ENCODE measurements around the gene F13A1. TPM values are rescaled to one million over a fixed set of nuclear protein-coding genes. Genes with fewer than 3 reads are reported as not detected.

The F13A1 gene
- 0.51 TPM for polyA plus RNA-seq (2013, experiment 1 of 2; ENCODE audit: insufficient read length)
- 0.36 TPM for polyA plus RNA-seq (2013, experiment 2 of 2; ENCODE audit: insufficient read length)

- no peak for DNase-seq
These were observed at the start of gene F13A1 for GRCh38 chr6:6319952-6320811. F13A1 (minus strand) TSS chr6:6320662; CDS start chr6:6318664, 1,998 bp downstream.

GRCh38 chr6:6368684-6369052, 48.2 kb upstream of the F13A1 start:
- DNase-seq: no peak

GRCh38 chr6:6368040-6368683, 47.7 kb upstream of the F13A1 start:
- no peak for DNase-seq

DNA sequence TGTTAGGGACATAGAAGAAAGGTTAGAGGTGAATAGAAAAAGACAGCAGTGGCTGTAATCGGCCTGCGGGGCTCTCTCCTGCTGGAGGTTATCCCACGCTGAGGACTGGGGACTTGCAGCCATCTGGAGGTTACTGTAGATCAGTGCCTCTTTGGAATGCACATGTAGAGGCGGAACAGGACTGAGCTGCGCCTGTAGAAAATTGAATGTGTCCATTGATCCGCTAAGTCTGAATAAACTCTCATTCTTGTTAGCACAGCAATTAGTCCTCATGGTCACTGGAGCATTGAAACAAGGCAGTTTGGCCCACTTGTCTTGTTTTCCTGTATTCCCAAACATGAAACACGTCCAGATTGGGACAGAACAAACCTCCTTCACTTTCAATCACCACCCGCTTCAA, 46.3 kb upstream of the F13A1 start:
- DNase-seq: no peak

DNA sequence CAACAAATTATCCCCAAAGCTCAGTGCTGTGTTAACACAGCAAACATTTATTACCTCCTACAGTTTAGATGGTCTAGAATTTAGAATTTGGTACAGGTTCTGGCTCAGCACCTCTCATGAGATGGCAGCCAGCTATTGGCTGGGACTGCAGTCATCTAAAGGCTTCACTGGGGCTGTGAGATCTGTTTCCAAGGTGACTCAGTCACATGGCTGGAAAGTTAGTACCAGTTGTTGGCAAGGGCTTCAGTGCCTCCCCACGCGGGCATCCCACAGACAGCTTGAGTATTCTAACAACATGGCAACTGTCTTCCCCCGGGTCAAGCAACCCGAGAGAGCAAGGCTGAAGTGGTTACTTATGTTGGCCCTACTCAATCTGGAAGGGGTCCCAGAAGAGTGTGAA, 44.8 kb upstream of the F13A1 start:
- no peak for DNase-seq

DNA sequence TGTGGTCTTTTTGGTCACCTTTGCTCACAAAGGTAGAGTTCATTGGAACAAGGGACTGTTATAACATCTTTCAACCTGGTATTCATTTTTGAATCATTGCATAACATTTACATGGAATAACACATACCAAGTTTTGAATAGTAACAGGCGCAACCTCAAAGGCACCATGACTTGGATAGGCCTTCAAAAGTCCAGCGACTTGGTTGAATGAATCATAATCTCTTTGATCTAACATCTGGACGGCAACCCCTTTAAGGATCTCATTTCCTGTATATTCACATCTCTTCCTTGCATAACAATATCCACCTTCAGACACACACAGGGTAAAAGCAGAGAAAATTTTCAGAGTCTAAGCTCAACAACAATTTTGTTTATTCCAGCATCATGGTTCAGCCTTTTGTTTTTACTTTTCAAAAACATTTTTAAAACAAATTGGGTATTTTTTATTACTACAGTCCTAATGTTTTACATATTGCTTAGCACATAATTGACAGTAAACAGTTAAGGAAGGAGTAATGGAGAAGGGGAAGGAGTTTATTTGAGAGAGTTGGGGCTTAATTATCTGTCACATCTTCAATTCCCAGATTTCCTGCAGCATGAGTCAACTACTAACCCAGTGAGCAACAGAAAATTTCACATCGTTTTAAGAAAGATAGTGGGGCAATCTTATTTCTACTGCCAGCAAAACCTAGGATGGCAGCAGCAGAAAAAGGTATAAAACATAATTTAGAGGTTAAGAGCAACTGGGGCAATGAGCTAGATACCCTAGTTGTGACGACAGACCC, 41.8 kb upstream of the F13A1 start:
- DNase-seq: no peak

GRCh38 chr6:6357530-6357929, 37.1 kb upstream of the F13A1 start:
- DNase-seq: no peak

GRCh38 chr6:6357032-6357431, 36.6 kb upstream of the F13A1 start:
- DNase-seq: no peak

GRCh38 chr6:6352772-6353171, 32.3 kb upstream of the F13A1 start:
- no peak for DNase-seq

- peak; percentile 16 for DNase-seq
These were observed 31.1 kb upstream of the F13A1 start for GRCh38 chr6:6351511-6352025.

DNA sequence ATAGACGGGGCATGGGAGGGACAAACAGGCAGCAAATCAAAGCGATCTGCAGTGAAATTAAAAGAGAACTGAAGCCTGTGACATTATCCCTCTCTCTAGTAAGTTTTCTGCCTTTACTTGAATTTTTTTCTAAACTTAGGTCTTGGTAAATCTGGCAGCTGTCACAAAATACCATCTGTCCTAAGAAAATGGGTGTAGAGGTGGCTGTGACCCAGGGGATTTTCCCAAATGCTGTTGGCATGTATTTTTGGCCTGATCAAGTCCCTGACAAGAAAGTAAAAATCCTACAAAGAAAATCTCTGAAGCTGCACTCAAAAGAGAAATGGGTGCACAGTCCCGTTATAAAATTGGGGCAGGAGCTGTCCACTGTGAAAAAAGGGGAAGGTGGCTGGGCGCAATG, 30.2 kb upstream of the F13A1 start:
- no peak for DNase-seq

- DNase-seq: no peak
These were observed 27.8 kb upstream of the F13A1 start for GRCh38 chr6:6348256-6348655.

DNA sequence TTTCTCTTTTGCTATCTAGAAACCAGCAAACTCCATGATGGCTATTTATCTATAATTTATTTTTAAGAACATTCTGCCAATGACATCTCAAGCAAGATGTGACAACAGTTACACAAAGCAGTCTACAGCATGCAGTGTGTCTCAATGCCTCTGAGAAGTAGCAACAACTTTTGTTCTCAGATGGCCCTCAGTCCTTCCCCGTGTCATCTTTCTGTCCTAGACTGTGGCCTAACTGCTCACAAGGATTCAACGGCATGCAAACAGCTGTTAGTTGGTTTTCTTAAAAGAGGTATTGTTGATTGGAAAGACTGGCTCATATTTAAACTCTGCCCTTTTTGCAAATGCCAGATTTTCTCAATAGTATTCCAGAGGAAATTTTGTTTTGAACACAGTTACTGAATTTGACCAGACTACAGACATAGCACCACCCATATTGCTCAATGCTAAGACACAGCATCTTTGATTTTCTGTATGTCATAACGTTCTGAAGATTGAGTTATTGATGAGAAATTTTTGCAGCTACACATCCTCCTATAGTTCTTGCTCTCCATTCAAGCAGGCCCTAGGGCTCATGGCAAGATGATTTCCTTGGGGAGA, 26.1 kb upstream of the F13A1 start:
- DNase-seq: no peak

GRCh38 chr6:6333501-6333900, 13.0 kb upstream of the F13A1 start:
- DNase-seq: peak; percentile 96

DNA sequence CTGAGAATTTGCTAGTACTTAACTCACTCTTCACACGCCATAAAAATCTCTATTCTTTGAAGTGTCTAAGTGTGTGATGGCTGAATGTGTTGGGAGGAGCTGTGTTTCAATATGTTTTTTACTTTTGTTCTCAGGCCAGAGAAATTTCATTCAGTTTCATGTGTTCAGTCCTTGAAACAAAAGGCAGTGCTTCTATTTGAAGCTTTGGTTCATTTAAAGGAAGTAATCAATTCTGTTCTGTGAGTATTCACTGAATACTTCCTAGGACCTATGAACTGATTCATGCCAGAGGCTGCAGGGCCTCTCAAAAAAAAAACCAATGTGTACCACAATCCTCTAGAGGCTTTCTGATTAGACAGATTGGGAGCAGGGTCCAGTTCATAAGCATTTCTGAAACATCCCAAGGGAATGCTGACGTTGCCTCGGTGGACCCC, 12.4 kb upstream of the F13A1 start:
- DNase-seq: peak; percentile 78

DNA sequence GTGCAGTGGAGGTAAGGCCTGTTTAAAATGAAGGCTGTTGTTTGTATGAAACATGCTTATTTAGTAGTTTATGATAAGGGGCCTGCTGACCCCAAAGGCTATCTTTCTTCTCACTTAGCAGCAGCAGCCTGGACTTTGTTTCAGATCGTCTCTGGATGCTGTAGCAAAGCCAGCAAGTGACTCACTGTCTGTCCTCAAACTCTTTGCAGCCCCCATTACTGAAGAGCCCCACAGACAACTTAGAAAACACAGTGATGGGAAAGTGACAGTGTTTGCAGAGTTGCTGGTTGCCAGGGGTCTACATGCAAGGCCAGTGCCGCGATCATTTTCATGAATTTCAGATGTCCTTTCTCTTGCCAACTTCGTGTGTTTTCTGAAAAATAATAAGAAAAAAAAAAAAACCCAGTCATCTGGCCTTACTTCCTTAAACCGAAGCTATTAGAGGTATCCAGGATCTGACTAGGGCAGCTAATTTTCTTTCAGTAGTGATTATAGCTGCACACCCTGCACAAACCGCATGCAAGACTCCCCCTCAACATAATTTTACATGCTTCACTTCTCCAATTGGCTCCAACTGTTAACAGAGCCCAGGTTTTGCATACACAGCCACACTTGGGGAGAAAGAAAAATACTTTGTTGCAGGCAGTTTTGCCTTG, 11.6 kb upstream of the F13A1 start:
- peak; percentile 47 for DNase-seq

GRCh38 chr6:6331393-6331792, 10.9 kb upstream of the F13A1 start:
- DNase-seq: no peak

GRCh38 chr6:6330407-6330806, 9.9 kb upstream of the F13A1 start:
- no peak for DNase-seq

DNA sequence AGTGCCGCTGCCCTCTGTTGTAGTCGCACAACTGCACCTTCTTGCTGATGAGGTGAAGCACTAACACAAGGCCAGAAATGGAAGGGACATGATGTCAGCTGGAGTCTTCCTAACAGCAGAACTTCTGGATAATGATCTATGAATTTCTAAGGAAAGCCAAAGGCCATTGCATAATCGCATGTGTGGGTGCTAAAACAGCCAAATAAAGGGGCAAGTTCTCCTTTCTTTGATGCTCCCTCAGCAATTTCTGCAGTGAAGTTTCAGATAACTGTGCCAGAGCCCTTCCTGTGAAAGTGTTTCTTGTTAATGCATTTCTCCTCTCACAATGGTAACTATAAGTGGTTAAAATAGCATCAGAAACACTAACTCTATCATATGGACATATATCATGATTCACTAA, 8.0 kb upstream of the F13A1 start:
- no peak for DNase-seq

- no peak for DNase-seq
These were observed 2.9 kb upstream of the F13A1 start for GRCh38 chr6:6323352-6323751.

DNA sequence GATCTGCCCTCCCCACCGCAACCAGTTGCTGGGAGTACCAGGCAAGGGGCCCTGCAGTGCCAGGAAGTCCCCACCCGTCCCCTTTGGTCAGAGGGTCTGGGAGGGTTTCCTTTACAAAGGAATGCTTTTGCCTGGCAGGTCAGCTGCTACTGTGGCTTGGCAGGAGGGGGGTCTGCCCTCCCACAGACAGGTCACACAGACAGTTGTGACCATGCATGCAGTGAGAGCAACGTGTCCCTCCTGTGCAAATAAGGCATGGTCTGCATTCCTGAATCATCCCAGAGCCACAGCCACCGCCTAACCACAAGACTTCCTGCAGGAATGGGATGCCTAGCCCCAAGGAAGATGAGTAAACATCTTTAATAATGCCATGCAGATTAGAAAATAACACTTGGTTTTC, 439 bp upstream of the F13A1 start:
- peak; percentile 89 for DNase-seq
